ENCODE data around the gene TTLL9.

TTLL9 gene

DNA sequence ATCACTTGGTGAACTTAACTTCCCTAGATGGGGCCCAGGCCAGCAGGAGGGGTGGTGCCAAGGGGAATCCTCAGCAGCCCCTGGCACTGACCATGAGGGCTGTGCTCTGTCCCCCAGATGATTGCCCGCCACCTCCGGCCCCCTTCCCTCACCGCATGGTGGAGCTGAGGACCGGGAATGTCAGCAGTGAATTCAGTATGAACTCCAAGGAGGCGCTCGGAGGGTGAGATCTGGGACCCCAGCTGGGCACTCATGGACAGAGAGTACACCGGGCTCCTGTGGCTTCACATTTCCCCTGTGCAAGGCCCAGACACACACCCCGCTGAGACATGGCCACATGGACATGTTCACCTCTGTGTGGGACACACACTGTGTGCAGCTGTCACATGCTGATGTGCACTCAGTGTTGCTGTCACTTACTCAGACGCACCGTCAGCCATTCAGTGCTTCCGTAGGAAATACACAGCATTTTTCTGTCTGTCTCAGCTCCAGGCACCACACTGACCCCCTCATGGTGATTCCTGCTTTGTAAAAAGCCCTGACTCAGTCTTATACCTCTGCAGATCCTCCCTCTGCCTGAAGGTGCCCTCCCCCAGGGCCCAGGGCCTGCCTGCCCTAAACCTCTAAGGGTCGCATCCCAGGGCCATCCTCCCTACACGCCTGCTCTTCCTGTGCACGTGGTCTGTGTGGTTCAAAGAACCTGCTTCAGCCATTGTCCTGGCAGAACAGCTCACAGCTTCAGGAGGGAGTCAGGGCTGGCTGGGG, 46.9 kb upstream of the TTLL9 start:
- ATAC-seq, result no peak
- TF ChIP-seq OSR1 (CRISPR knock-in tag; IDR thresholded peaks at IDR 0.05) (no peak), ZC3H10 (CRISPR knock-in tag; IDR thresholded peaks at IDR 0.05) (no peak), ZNF8 (CRISPR knock-in tag; IDR thresholded peaks at IDR 0.05) (no peak), TOX (CRISPR knock-in tag; IDR thresholded peaks at IDR 0.05; ENCODE audit: borderline replicate concordance) (no peak), ZFP3 (CRISPR knock-in tag; IDR thresholded peaks at IDR 0.05) (no peak), ARNTL (CRISPR knock-in tag; IDR thresholded peaks at IDR 0.05; ENCODE audit: borderline replicate concordance, low read depth) (no peak), ZFP30 (CRISPR knock-in tag; IDR thresholded peaks at IDR 0.05) (no peak), ZNF70 (CRISPR knock-in tag; IDR thresholded peaks at IDR 0.05) (no peak), TCF4 (CRISPR knock-in tag; IDR thresholded peaks at IDR 0.05; ENCODE audit: borderline replicate concordance) (no peak), PPARA (CRISPR knock-in tag; IDR thresholded peaks at IDR 0.05; ENCODE audit: borderline replicate concordance) (no peak), CSDC2 (CRISPR knock-in tag; IDR thresholded peaks at IDR 0.05) (no peak), PATZ1 (CRISPR knock-in tag; IDR thresholded peaks at IDR 0.05; ENCODE audit: borderline replicate concordance) (no peak)
- TF ChIP-seq, protein P1, sequence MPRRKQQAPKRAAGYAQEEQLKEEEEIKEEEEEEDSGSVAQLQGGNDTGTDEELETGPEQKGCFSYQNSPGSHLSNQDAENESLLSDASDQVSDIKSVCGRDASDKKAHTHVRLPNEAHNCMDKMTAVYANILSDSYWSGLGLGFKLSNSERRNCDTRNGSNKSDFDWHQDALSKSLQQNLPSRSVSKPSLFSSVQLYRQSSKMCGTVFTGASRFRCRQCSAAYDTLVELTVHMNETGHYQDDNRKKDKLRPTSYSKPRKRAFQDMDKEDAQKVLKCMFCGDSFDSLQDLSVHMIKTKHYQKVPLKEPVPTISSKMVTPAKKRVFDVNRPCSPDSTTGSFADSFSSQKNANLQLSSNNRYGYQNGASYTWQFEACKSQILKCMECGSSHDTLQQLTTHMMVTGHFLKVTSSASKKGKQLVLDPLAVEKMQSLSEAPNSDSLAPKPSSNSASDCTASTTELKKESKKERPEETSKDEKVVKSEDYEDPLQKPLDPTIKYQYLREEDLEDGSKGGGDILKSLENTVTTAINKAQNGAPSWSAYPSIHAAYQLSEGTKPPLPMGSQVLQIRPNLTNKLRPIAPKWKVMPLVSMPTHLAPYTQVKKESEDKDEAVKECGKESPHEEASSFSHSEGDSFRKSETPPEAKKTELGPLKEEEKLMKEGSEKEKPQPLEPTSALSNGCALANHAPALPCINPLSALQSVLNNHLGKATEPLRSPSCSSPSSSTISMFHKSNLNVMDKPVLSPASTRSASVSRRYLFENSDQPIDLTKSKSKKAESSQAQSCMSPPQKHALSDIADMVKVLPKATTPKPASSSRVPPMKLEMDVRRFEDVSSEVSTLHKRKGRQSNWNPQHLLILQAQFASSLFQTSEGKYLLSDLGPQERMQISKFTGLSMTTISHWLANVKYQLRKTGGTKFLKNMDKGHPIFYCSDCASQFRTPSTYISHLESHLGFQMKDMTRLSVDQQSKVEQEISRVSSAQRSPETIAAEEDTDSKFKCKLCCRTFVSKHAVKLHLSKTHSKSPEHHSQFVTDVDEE (CRISPR knock-in tag; IDR thresholded peaks at IDR 0.05), result no peak
- TF ChIP-seq, protein P2, sequence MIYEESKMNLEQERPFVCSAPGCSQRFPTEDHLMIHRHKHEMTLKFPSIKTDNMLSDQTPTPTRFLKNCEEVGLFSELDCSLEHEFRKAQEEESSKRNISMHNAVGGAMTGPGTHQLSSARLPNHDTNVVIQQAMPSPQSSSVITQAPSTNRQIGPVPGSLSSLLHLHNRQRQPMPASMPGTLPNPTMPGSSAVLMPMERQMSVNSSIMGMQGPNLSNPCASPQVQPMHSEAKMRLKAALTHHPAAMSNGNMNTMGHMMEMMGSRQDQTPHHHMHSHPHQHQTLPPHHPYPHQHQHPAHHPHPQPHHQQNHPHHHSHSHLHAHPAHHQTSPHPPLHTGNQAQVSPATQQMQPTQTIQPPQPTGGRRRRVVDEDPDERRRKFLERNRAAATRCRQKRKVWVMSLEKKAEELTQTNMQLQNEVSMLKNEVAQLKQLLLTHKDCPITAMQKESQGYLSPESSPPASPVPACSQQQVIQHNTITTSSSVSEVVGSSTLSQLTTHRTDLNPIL (CRISPR knock-in tag; IDR thresholded peaks at IDR 0.05; ENCODE audit: low read depth), result no peak
- TF ChIP-seq, protein P3, sequence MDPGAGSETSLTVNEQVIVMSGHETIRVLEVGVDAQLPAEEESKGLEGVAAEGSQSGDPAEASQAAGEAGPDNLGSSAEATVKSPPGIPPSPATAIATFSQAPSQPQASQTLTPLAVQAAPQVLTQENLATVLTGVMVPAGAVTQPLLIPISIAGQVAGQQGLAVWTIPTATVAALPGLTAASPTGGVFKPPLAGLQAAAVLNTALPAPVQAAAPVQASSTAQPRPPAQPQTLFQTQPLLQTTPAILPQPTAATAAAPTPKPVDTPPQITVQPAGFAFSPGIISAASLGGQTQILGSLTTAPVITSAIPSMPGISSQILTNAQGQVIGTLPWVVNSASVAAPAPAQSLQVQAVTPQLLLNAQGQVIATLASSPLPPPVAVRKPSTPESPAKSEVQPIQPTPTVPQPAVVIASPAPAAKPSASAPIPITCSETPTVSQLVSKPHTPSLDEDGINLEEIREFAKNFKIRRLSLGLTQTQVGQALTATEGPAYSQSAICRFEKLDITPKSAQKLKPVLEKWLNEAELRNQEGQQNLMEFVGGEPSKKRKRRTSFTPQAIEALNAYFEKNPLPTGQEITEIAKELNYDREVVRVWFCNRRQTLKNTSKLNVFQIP (CRISPR knock-in tag; IDR thresholded peaks at IDR 0.05; ENCODE audit: borderline replicate concordance, low read depth), result no peak

DNA sequence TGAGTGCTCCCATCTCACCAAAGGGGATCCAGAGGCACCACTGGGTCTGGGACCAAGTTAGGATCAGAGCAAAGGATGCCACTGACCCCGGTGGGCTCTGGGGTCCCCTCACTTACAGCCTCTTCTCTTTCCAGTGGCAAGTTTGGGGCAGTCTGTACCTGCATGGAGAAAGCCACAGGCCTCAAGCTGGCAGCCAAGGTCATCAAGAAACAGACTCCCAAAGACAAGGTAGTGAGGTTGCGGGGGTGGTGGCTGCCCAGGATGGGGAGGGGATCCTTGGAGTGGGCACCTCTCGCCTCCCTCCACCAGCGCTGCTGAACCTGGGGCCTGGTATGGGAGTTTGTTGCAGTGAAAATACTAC, 46.3 kb upstream of the TTLL9 start:
- TF ChIP-seq, protein P1 (CRISPR knock-in tag; IDR thresholded peaks at IDR 0.05), result no peak
- TF ChIP-seq ARNTL (CRISPR knock-in tag; IDR thresholded peaks at IDR 0.05; ENCODE audit: borderline replicate concordance, low read depth) (no peak), TCF4 (CRISPR knock-in tag; IDR thresholded peaks at IDR 0.05; ENCODE audit: borderline replicate concordance) (no peak), ZNF70 (CRISPR knock-in tag; IDR thresholded peaks at IDR 0.05) (no peak), ZFP3 (CRISPR knock-in tag; IDR thresholded peaks at IDR 0.05) (no peak)
- no peak for ATAC-seq

DNA sequence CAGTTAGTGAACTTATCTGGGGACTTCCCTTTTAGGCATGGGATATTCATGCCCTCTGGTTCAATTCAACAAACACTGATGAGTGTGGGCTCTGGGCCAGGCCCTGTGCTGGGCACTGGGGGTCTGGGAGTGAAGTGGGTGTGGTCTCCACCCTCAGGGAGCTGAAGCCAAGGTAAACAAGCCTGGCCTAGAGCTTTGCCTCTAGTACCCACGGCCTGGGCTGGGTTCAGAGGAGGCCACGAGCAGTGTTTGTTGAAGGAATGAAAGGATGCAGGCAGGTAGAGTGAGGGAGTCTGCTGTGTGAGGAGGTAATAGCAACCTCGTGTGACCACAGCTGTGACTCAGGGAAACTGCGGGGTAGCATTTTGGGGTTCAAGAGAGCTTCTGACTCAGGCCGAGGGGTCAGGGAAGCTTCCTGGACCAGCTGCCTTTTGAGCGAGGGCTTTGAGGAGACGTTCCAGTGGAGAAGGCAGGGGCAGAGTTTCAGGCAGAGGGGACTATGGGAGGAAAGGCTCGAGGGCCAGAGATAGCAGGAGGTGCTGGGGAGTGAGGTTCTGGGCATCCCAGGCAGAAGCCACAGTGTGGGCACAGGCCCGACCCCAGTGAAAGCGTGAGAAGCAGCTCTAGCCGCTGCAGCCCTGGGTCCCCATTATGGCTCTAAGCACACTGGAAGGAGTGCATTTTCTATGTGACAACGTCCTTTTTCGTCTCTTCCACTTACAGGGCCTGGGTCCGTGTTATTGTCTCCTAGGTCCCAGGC, 45.7 kb upstream of the TTLL9 start:
- ATAC-seq, result no peak
- no peak for TF ChIP-seq ARNTL (CRISPR knock-in tag; IDR thresholded peaks at IDR 0.05; ENCODE audit: borderline replicate concordance, low read depth)
- TF ChIP-seq ZFP30 (CRISPR knock-in tag; IDR thresholded peaks at IDR 0.05), result no peak
- no peak for TF ChIP-seq CSRNP3 (CRISPR knock-in tag; IDR thresholded peaks at IDR 0.05)
- TF ChIP-seq TOX (CRISPR knock-in tag; IDR thresholded peaks at IDR 0.05; ENCODE audit: borderline replicate concordance), result no peak
- TF ChIP-seq, protein P3 (CRISPR knock-in tag; IDR thresholded peaks at IDR 0.05; ENCODE audit: borderline replicate concordance, low read depth), result no peak
- TF ChIP-seq, protein P2 (CRISPR knock-in tag; IDR thresholded peaks at IDR 0.05; ENCODE audit: low read depth), result no peak
- no peak for TF ChIP-seq RARB (CRISPR knock-in tag; IDR thresholded peaks at IDR 0.05)
- TF ChIP-seq ZNF70 (CRISPR knock-in tag; IDR thresholded peaks at IDR 0.05), result no peak
- TF ChIP-seq CSDC2 (CRISPR knock-in tag; IDR thresholded peaks at IDR 0.05), result no peak
- TF ChIP-seq SNAI2 (CRISPR knock-in tag; IDR thresholded peaks at IDR 0.05), result no peak
- TF ChIP-seq TCF4 (CRISPR knock-in tag; IDR thresholded peaks at IDR 0.05; ENCODE audit: borderline replicate concordance), result no peak
- no peak for TF ChIP-seq OSR1 (CRISPR knock-in tag; IDR thresholded peaks at IDR 0.05)
